H1 (cell line): ENCODE measurements around the gene FUNDC2. TPM values are rescaled to one million over a fixed set of nuclear protein-coding genes. Genes with fewer than 3 reads are reported as not detected.

Experiments used
- CTCF ChIA-PET: fragments of 300-600 bp; sonication (Branson Sonifier 250); formaldehyde crosslinking; loops from one replicate; lab custom pipeline; 2021; ENCODE audit not compliant: partially characterized antibody; lab: Charles Lee
- POLR2A ChIA-PET: fragments of 300-600 bp; sonication (Branson Sonifier 250); formaldehyde crosslinking; loops from one replicate; lab custom pipeline; 2021; ENCODE audit warnings: inconsistent platforms; ENCODE audit not compliant: partially characterized antibody; lab: Charles Lee
- DNase-seq, 2 experiments: peaks; one replicate each; pipeline versions ENCODE4 v3.0.0 to v3.0.0-alpha.2; 2010 to 2022; ENCODE audit warnings: low spot score in 2 of 2, low read depth in 1 of 2, mixed read lengths in 1 of 2
- FAIRE-seq: peaks from 2 replicates; lab custom pipeline; 2011; peaks lifted over from hg19 to GRCh38; lab: Jason Lieb, UNC
- H2AFZ ChIP-seq: 2 replicates; pipeline ENCODE4 v1.8.1; 2012; ENCODE audit warnings: low read length, inconsistent platforms
- H2AK5ac ChIP-seq: 2 replicates; pipeline ENCODE4 v1.6.1; 2013; ENCODE audit warnings: low read depth, low read length
- H2BK120ac ChIP-seq: replicated peaks from 2 replicates; pipeline ENCODE3; 2013; ENCODE audit warnings: low read depth, low read length, inconsistent platforms
- H2BK12ac ChIP-seq: 2 replicates; pipeline ENCODE4 v1.6.1; 2013; ENCODE audit warnings: low read depth, low read length
- H2BK15ac ChIP-seq: 2 replicates; pipeline ENCODE4 v1.6.1; 2013; ENCODE audit warnings: low read length
- H2BK20ac ChIP-seq: 2 replicates; pipeline ENCODE4 v1.6.1; 2013; ENCODE audit warnings: low read length
- H2BK5ac ChIP-seq: 2 replicates; pipeline ENCODE4 v1.6.1; 2013; ENCODE audit warnings: low read depth, low read length
- H3K14ac ChIP-seq: 2 replicates; pipeline ENCODE4 v1.6.1; 2013; ENCODE audit warnings: inconsistent platforms; ENCODE audit not compliant: insufficient read length
- H3K18ac ChIP-seq: 2 replicates; pipeline ENCODE4 v1.6.1; 2013; ENCODE audit warnings: low read length; ENCODE audit errors: extremely low read depth
- H3K23ac ChIP-seq: 2 replicates; pipeline ENCODE4 v1.6.1; 2013; ENCODE audit warnings: inconsistent platforms; ENCODE audit not compliant: insufficient read length
- H3K23me2 ChIP-seq: 2 replicates; pipeline ENCODE4 v1.6.1; 2013; ENCODE audit warnings: low read depth, low read length
- H3K27ac ChIP-seq: 2 replicates; pipeline ENCODE4 v1.6.1; 2011; ENCODE audit warnings: low read depth, low read length, inconsistent platforms
- H3K27me3 ChIP-seq, 4 experiments: replicated peaks in 1 of 4; 1 replicate in 1 of 4; 2 replicates in 3 of 4; pipeline versions ENCODE4 v1.6.1 to v1.8.1; 2011 to 2013; ENCODE audit warnings: low read length in 3 of 4, mild to moderate bottlenecking in 3 of 4, inconsistent platforms in 2 of 4, mixed read lengths in 2 of 4, moderate library complexity in 1 of 4; ENCODE audit not compliant: control insufficient read depth in 3 of 4, insufficient read depth in 3 of 4; ENCODE audit errors: extremely low read depth in 1 of 4
- H3K36me3 ChIP-seq, 4 experiments: 2 replicates each; pipeline versions ENCODE4 v1.6.1 to v1.8.1; 2011 to 2013; ENCODE audit warnings: mild to moderate bottlenecking in 4 of 4, low read length in 3 of 4, moderate library complexity in 2 of 4, control low read depth in 1 of 4, inconsistent platforms in 1 of 4; ENCODE audit not compliant: insufficient read depth in 4 of 4, control insufficient read depth in 2 of 4
- H3K4ac ChIP-seq: replicated peaks from 2 replicates; pipeline ENCODE3; 2013; ENCODE audit warnings: low read length, low read depth, mixed read lengths, inconsistent platforms; ENCODE audit not compliant: insufficient read length
- H3K4me1 ChIP-seq, 4 experiments: replicated peaks in 1 of 4; 1 replicate in 1 of 4; 2 replicates in 3 of 4; pipeline versions ENCODE4 v1.6.1 to v1.8.1; 2011 to 2013; ENCODE audit warnings: low read length in 3 of 4, inconsistent platforms in 2 of 4, mixed read lengths in 1 of 4; ENCODE audit not compliant: insufficient read depth in 4 of 4, control insufficient read depth in 3 of 4
- H3K4me2 ChIP-seq, 2 experiments: 2 replicates each; pipeline versions ENCODE4 v1.6.1 to v1.8.1; 2011 to 2013; ENCODE audit warnings: low read depth in 2 of 2, low read length in 2 of 2, control low read depth in 1 of 2, inconsistent platforms in 1 of 2, mild to moderate bottlenecking in 1 of 2; ENCODE audit not compliant: insufficient read depth in 1 of 2
- H3K4me3 ChIP-seq, 4 experiments: fragments of 200-600, 300-600 bp in 1 of 4; sonication (generic), shearing (Covaris generic), sonication (Bioruptor Twin) in 1 of 4; 2 replicates each; pipeline versions ENCODE4 v1.5.1 to v1.8.1; 2011 to 2016; ENCODE audit warnings: low read length in 4 of 4, low read depth in 3 of 4, control low read depth in 2 of 4, inconsistent platforms in 2 of 4, mild to moderate bottlenecking in 2 of 4, mixed read lengths in 1 of 4, moderate library complexity in 1 of 4; ENCODE audit not compliant: insufficient read depth in 2 of 4; ENCODE audit errors: extremely low read depth in 1 of 4
- H3K56ac ChIP-seq: replicated peaks from 2 replicates; pipeline ENCODE3; 2013; ENCODE audit warnings: low read depth, mild to moderate bottlenecking, mixed read lengths, low read length, inconsistent platforms; ENCODE audit not compliant: insufficient read length
- H3K79me1 ChIP-seq: 2 replicates; pipeline ENCODE4 v1.6.1; 2013; ENCODE audit warnings: low read depth, low read length, control low read depth
- H3K79me2 ChIP-seq, 2 experiments: 2 replicates each; pipeline versions ENCODE4 v1.6.1 to v1.8.1; 2012 to 2013; ENCODE audit warnings: low read length in 2 of 2, mild to moderate bottlenecking in 2 of 2, inconsistent platforms in 1 of 2; ENCODE audit not compliant: insufficient read depth in 2 of 2, control insufficient read depth in 1 of 2
- H3K9ac ChIP-seq, 4 experiments: replicated peaks in 1 of 4; 1 replicate in 1 of 4; 2 replicates in 3 of 4; pipeline versions ENCODE4 v1.6.1 to v1.8.1; 2011 to 2013; ENCODE audit warnings: low read depth in 3 of 4, low read length in 3 of 4, control low read depth in 2 of 4, mild to moderate bottlenecking in 2 of 4, moderate library complexity in 2 of 4, inconsistent platforms in 1 of 4; ENCODE audit errors: extremely low read depth in 1 of 4
- H3K9me3 ChIP-seq, 2 experiments: 2 replicates each; pipeline versions ENCODE4 v1.6.1 to v1.8.1; 2012 to 2013; ENCODE audit warnings: mild to moderate bottlenecking in 2 of 2, moderate library complexity in 2 of 2, control low read depth in 1 of 2, inconsistent platforms in 1 of 2, low read depth in 1 of 2, low read length in 1 of 2, mixed read lengths in 1 of 2; ENCODE audit not compliant: insufficient read depth in 2 of 2
- H4K20me1 ChIP-seq, 2 experiments: replicated peaks in 1 of 2; 2 replicates each; pipeline versions ENCODE3 to v1.8.1; 2011 to 2013; ENCODE audit warnings: inconsistent platforms in 2 of 2, low read length in 2 of 2, mild to moderate bottlenecking in 1 of 2; ENCODE audit not compliant: insufficient read depth in 2 of 2, control insufficient read depth in 1 of 2
- H4K5ac ChIP-seq: 2 replicates; pipeline ENCODE4 v1.6.1; 2013; ENCODE audit warnings: low read length, low read depth, mixed read lengths, inconsistent platforms; ENCODE audit not compliant: insufficient read length
- H4K8ac ChIP-seq: 2 replicates; pipeline ENCODE4 v1.8.0; 2013; ENCODE audit warnings: mild to moderate bottlenecking, moderate library complexity, low read length, inconsistent platforms; ENCODE audit not compliant: insufficient read depth; ENCODE audit errors: extremely low read depth
- H4K91ac ChIP-seq: replicated peaks from 2 replicates; pipeline ENCODE3; 2013; ENCODE audit warnings: low read length, mixed read lengths, inconsistent platforms; ENCODE audit not compliant: insufficient read length
- CHD1 ChIP-seq: IDR thresholded peaks from 2 replicates; pipeline ENCODE4 v1.6.1; 2012; ENCODE audit warnings: low read depth, low read length, improper control_type of control experiment
- CHD2 ChIP-seq: IDR thresholded peaks from 2 replicates; pipeline ENCODE4 v1.6.1; 2012; ENCODE audit warnings: low read length, improper control_type of control experiment
- GABPA ChIP-seq: IDR thresholded peaks from 2 replicates; pipeline ENCODE4 v1.6.1; 2011; ENCODE audit warnings: mild to moderate bottlenecking, low read length, moderate library complexity, borderline replicate concordance; ENCODE audit not compliant: insufficient read depth
- KDM4A ChIP-seq: IDR thresholded peaks from one replicate; pipeline ENCODE4 v1.7.1; 2012; ENCODE audit warnings: low read depth, mild to moderate bottlenecking, moderate library complexity, low read length, inconsistent platforms; ENCODE audit not compliant: severe bottlenecking
- RFX5 ChIP-seq: IDR thresholded peaks from 2 replicates; pipeline ENCODE4 v1.6.1; 2011; ENCODE audit warnings: low read depth, low read length, improper control_type of control experiment, borderline replicate concordance
- RXRA ChIP-seq: IDR thresholded peaks from 2 replicates; pipeline ENCODE4 v1.6.1; 2011; ENCODE audit warnings: low read depth, mild to moderate bottlenecking, low read length, moderate library complexity; ENCODE audit not compliant: insufficient read depth
- SIRT6 ChIP-seq: IDR thresholded peaks from one replicate; pipeline ENCODE4 v1.7.1; 2012; ENCODE audit warnings: low read length, inconsistent platforms
- SIX5 ChIP-seq: IDR thresholded peaks from 2 replicates; pipeline ENCODE4 v1.6.1; 2011; ENCODE audit warnings: mild to moderate bottlenecking, low read depth, low read length
- WGBS, 2 experiments: shearing (Covaris generic) in 1 of 2; methylation state at CpG; one replicate each; pipeline versions ENCODE4 v1.1.6 to v1.1.7; 2013 to 2015; ENCODE audit warnings: low lambda C conversion rate in 2 of 2, mixed read lengths in 2 of 2, inconsistent platforms in 1 of 2, low coverage in 1 of 2, missing lambda C conversion rate in 1 of 2; ENCODE audit not compliant: insufficient replicate concordance in 2 of 2, insufficient coverage in 1 of 2, insufficient read length in 1 of 2; ENCODE audit errors: extremely low coverage in 1 of 2, missing lambda C conversion rate in 1 of 2; 5-methylcytosine and 5-hydroxymethylcytosine counted together
- polyA plus RNA-seq, 7 experiments: library from polyadenylated mRNA; depleted of rRNA in 3 of 7; stranded (reverse) in 5 of 7; unstranded in 2 of 7; fragments of >200 nt in 5 of 7; fragments of 200-250 nt in 2 of 7; gene quantifications; 1 replicate in 5 of 7; 2 replicates in 1 of 7; 4 replicates in 1 of 7; pipeline versions ENCODE4 v1.2.1 to v1.2.3, GENCODE V29; 2011 to 2013; ENCODE audit warnings: missing spikeins in 2 of 7, mixed read lengths in 2 of 7
- total RNA-seq: library from RNA; stranded (reverse); fragmentation: NEBNext Ultra II Directional; extraction: Animal tissue kit (Norgen Biotek cat#: 25700); gene quantifications from 2 replicates; pipeline ENCODE4 v1.2.1, GENCODE V29; 2021
- TF ChIP-seq, protein P1 (sequence below), 3 experiments: IDR thresholded peaks; 1 replicate in 2 of 3; 2 replicates in 1 of 3; pipeline versions ENCODE4 v1.5.1 to v1.6.1; 2011; ENCODE audit warnings: low read length in 3 of 3, mild to moderate bottlenecking in 3 of 3, inconsistent platforms in 2 of 3, low read depth in 1 of 3, moderate library complexity in 1 of 3; ENCODE audit not compliant: insufficient read depth in 1 of 3; ENCODE audit errors: control extremely low read depth in 1 of 3
- TF ChIP-seq, protein P2 (sequence below): IDR thresholded peaks from 2 replicates; pipeline ENCODE4 v1.6.1; 2012; ENCODE audit warnings: inconsistent platforms

Gene FUNDC2
- total and polyA plus RNA-seq, 2 of the 8 experiments (the other 6 are each of a cell fraction or from before 2014, with no cell fraction given), result 67.7 to 93.7 TPM

DNA sequence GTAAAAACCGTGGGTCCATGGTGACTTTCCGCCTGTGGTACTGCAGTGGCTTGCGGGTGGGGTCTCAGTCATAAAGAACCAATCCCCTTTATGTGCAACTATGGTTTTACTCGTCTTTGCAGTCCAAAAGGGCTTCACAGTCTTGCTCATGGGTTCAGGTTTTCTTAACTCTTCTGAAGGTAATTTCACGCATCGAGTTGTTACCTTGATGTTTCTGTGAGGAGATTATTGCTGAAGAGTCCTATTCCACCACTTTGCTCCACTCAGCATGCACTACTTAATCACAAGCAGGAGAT is 45.6 kb upstream of the FUNDC2 start:
- no peaks in the 10 kb centered on the region for H3K9me3 ChIP-seq
- H3K79me1 ChIP-seq, result no peaks in the 10 kb centered on the region
- no peak overlapping the region for H4K8ac ChIP-seq
- H4K5ac ChIP-seq, result no peak overlapping the region
- no peaks in the 10 kb centered on the region for H3K23me2 ChIP-seq
- no peak overlapping the region for H3K14ac ChIP-seq
- no peak overlapping the region for H2BK20ac ChIP-seq
- H2BK15ac ChIP-seq, result no peak overlapping the region
- H3K4me2 ChIP-seq, result no peak overlapping the region
- H3K27ac ChIP-seq, result no peak overlapping the region
- H3K4me1 ChIP-seq, result no peaks in the 10 kb centered on the region
- no peak overlapping the region for H3K23ac ChIP-seq
- H3K79me2 ChIP-seq, result no peaks in the 10 kb centered on the region
- no peaks in the 10 kb centered on the region for H4K20me1 ChIP-seq
- H2BK5ac ChIP-seq, result no peak overlapping the region
- no peak overlapping the region for H4K91ac ChIP-seq
- no peaks in the 10 kb centered on the region for H3K27me3 ChIP-seq
- no peak overlapping the region for H3K4ac ChIP-seq
- WGBS, 2 experiments, result 54% methylated on average over 6 of the region's 6 CpGs; no CpG with 5 or more reads in 1 of the 2 experiments
- H2BK120ac ChIP-seq, result no peak overlapping the region
- H3K56ac ChIP-seq, result no peak overlapping the region
- TF ChIP-seq, protein P1, sequence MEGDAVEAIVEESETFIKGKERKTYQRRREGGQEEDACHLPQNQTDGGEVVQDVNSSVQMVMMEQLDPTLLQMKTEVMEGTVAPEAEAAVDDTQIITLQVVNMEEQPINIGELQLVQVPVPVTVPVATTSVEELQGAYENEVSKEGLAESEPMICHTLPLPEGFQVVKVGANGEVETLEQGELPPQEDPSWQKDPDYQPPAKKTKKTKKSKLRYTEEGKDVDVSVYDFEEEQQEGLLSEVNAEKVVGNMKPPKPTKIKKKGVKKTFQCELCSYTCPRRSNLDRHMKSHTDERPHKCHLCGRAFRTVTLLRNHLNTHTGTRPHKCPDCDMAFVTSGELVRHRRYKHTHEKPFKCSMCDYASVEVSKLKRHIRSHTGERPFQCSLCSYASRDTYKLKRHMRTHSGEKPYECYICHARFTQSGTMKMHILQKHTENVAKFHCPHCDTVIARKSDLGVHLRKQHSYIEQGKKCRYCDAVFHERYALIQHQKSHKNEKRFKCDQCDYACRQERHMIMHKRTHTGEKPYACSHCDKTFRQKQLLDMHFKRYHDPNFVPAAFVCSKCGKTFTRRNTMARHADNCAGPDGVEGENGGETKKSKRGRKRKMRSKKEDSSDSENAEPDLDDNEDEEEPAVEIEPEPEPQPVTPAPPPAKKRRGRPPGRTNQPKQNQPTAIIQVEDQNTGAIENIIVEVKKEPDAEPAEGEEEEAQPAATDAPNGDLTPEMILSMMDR (IDR thresholded peaks at IDR 0.05; ENCODE audit: control extremely low read depth in 1 of 3, insufficient read depth in 1 of 3, low read depth in 1 of 3, low read length in 3 of 3), result no peak
- no peak for TF ChIP-seq CHD2
- no peak for TF ChIP-seq CHD1
- TF ChIP-seq GABPA, result no peak
- no peak for TF ChIP-seq RFX5
- TF ChIP-seq KDM4A, result no peak
- no peak for TF ChIP-seq SIX5
- TF ChIP-seq RXRA, result no peak
- TF ChIP-seq, protein P2, sequence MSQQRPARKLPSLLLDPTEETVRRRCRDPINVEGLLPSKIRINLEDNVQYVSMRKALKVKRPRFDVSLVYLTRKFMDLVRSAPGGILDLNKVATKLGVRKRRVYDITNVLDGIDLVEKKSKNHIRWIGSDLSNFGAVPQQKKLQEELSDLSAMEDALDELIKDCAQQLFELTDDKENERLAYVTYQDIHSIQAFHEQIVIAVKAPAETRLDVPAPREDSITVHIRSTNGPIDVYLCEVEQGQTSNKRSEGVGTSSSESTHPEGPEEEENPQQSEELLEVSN, result no peak
- no peak for TF ChIP-seq SIRT6
- DNase-seq (no peak), FAIRE-seq (no peak)
- H3K18ac ChIP-seq, result no peak overlapping the region
- peak overlapping the region in 1 of 4 experiments; percentile 17; a peak in 1 of 8 replicates for H3K4me3 ChIP-seq
- no peaks in the 10 kb centered on the region for H3K36me3 ChIP-seq
- CTCF ChIA-PET, result interaction anchor here (1.7 to 6.5 kb wide), 2 partner anchors 8 to 77 kb away, joined by 5 to 30 read pairs; no protein-coding TSS in a partner anchor
- no peak overlapping the region for H3K9ac ChIP-seq
- H2BK12ac ChIP-seq, result no peak overlapping the region
- POLR2A ChIA-PET, result no interaction called here
- H2AFZ ChIP-seq, result no peak overlapping the region
- no peak overlapping the region for H2AK5ac ChIP-seq
